MM.1S (cell line): ENCODE measurements around the gene SNX24.

Experiments used
- DNase-seq: peaks from one replicate; pipeline ENCODE4 v3.0.0-alpha.2; 2015
- H2AFZ ChIP-seq: fragments of 300-600 bp; sonication (generic); 2 replicates; pipeline ENCODE4 v1.6.0; 2016; ENCODE audit warnings: antibody characterized with exemption, low read length
- H3F3A ChIP-seq: fragments of 300-600 bp; sonication (generic); 2 replicates; pipeline ENCODE4 v1.6.1; 2016; ENCODE audit warnings: mild to moderate bottlenecking, antibody characterized with exemption, low read length, moderate library complexity, mixed read lengths; ENCODE audit not compliant: insufficient read depth
- H3K27ac ChIP-seq: fragments of 300-600 bp; sonication (generic); 2 replicates; pipeline ENCODE4 v1.5.1; 2016; ENCODE audit warnings: mild to moderate bottlenecking, low read length
- H3K27me3 ChIP-seq: fragments of 300-600 bp; sonication (generic); replicated peaks from 2 replicates; pipeline ENCODE4 v1.6.0; 2016; ENCODE audit warnings: low read length; ENCODE audit not compliant: insufficient read depth
- H3K36me3 ChIP-seq: fragments of 300-600 bp; sonication (generic); replicated peaks from 2 replicates; pipeline ENCODE4 v1.6.1; 2016; ENCODE audit warnings: mild to moderate bottlenecking, low read length, mixed read lengths; ENCODE audit not compliant: insufficient read depth
- H3K4me1 ChIP-seq: fragments of 300-600 bp; sonication (generic); 2 replicates; pipeline ENCODE4 v1.6.1; 2016; ENCODE audit warnings: low read length, mixed read lengths
- H3K4me2 ChIP-seq: fragments of 300-600 bp; sonication (generic); 2 replicates; pipeline ENCODE4 v1.6.0; 2016; ENCODE audit warnings: low read depth, low read length
- H3K4me3 ChIP-seq: fragments of 300-600 bp; sonication (generic); 2 replicates; pipeline ENCODE4 v1.5.1; 2016; ENCODE audit warnings: low read length, mixed read lengths
- H3K79me2 ChIP-seq: fragments of 300-600 bp; sonication (generic); 2 replicates; pipeline ENCODE4 v1.6.1; 2016; ENCODE audit warnings: mixed run types, low read length, mixed read lengths
- H3K9ac ChIP-seq: fragments of 300-600 bp; sonication (generic); 2 replicates; pipeline ENCODE4 v1.6.1; 2016; ENCODE audit warnings: low read length, mixed read lengths
- H3K9me2 ChIP-seq: fragments of 300-600 bp; sonication (generic); replicated peaks from 2 replicates; pipeline ENCODE4 v1.6.1; 2016; ENCODE audit warnings: mild to moderate bottlenecking, low read length, mixed read lengths; ENCODE audit not compliant: insufficient read depth
- H3K9me3 ChIP-seq: fragments of 300-600 bp; sonication (generic); replicated peaks from 2 replicates; pipeline ENCODE4 v1.6.1; 2016; ENCODE audit warnings: mild to moderate bottlenecking, low read length, mixed read lengths; ENCODE audit not compliant: insufficient read depth
- H4K20me1 ChIP-seq: fragments of 300-600 bp; sonication (generic); 2 replicates; pipeline ENCODE4 v1.6.1; 2016; ENCODE audit warnings: mild to moderate bottlenecking, low read length, moderate library complexity, mixed read lengths; ENCODE audit not compliant: insufficient read depth
- CTCF ChIP-seq: fragments of 300-600 bp; sonication (generic); IDR thresholded peaks from 2 replicates; pipeline ENCODE4 v1.5.1; 2016; ENCODE audit warnings: antibody characterized with exemption, low read length, mixed read lengths
- EZH2 ChIP-seq: fragments of 300-600 bp; sonication (generic); optimal IDR thresholded peaks from 2 replicates; pipeline ENCODE3; 2017; ENCODE audit warnings: low read depth, mild to moderate bottlenecking, antibody characterized with exemption, low read length, mixed read lengths
- EZH2phosphoT487 ChIP-seq: fragments of 300-600 bp; sonication (generic); IDR thresholded peaks from 2 replicates; pipeline ENCODE4 v1.6.1; 2018; ENCODE audit warnings: antibody characterized with exemption, low read length

SNX24 gene

GRCh38 chr5:122985006-122985700 is 139.7 kb downstream of the SNX24 start:
- TF ChIP-seq EZH2 = no peak
- no peak for TF ChIP-seq EZH2phosphoT487
- TF ChIP-seq CTCF = no peak
- H3F3A ChIP-seq = no peaks in the 10 kb centered on the region
- H3K27me3 ChIP-seq = no peaks in the 10 kb centered on the region
- H3K9me3 ChIP-seq = no peaks in the 10 kb centered on the region
- no peak overlapping the region for H3K9ac ChIP-seq
- no peak overlapping the region for H2AFZ ChIP-seq
- H3K4me2 ChIP-seq = no peak overlapping the region
- no peaks in the 10 kb centered on the region for H4K20me1 ChIP-seq
- H3K36me3 ChIP-seq = no peaks in the 10 kb centered on the region
- no peaks in the 10 kb centered on the region for H3K4me1 ChIP-seq
- H3K9me2 ChIP-seq = no peaks in the 10 kb centered on the region
- H3K27ac ChIP-seq = no peak overlapping the region
- H3K4me3 ChIP-seq = no peak overlapping the region
- no peaks in the 10 kb centered on the region for H3K79me2 ChIP-seq
- DNase-seq = no peak

GRCh38 chr5:122985954-122986721 is 140.7 kb downstream of the SNX24 start:
- Histone ChIP-seq H3K36me3 (no peaks in the 10 kb centered on the region), H3K9ac (no peak overlapping the region), H3K27ac (no peak overlapping the region), H3K27me3 (no peaks in the 10 kb centered on the region), H3K4me1 (no peaks in the 10 kb centered on the region), H3K9me3 (no peaks in the 10 kb centered on the region), H4K20me1 (no peaks in the 10 kb centered on the region), H3K9me2 (no peaks in the 10 kb centered on the region), H3F3A (no peaks in the 10 kb centered on the region), H3K79me2 (no peaks in the 10 kb centered on the region), H3K4me3 (no peak overlapping the region), H2AFZ (no peak overlapping the region), H3K4me2 (no peak overlapping the region)
- no peak for DNase-seq
- no peak for TF ChIP-seq CTCF
- no peak for TF ChIP-seq EZH2
- no peak for TF ChIP-seq EZH2phosphoT487

- Histone ChIP-seq H2AFZ (no peak overlapping the region), H3K9ac (no peak overlapping the region), H3K36me3 (no peaks in the 10 kb centered on the region), H3K4me2 (no peak overlapping the region), H3K4me1 (no peaks in the 10 kb centered on the region), H3K27me3 (no peaks in the 10 kb centered on the region), H4K20me1 (no peaks in the 10 kb centered on the region), H3K9me3 (no peaks in the 10 kb centered on the region), H3K27ac (no peak overlapping the region), H3F3A (no peaks in the 10 kb centered on the region), H3K9me2 (no peaks in the 10 kb centered on the region), H3K4me3 (no peak overlapping the region), H3K79me2 (no peaks in the 10 kb centered on the region)
- TF ChIP-seq EZH2phosphoT487 (no peak), CTCF (no peak), EZH2 (no peak)
- DNase-seq = no peak
Measured at GRCh38 chr5:122996091-122996490, 150.7 kb downstream of the SNX24 start.
